Large intestine (tissue), 3 donors: ENCODE measurements around the gene DAPL1. TPM values are rescaled to one million over a fixed set of nuclear protein-coding genes. Genes with fewer than 3 reads are reported as not detected.
"Not testable (repeated sequence)": the region's sequence is repeated elsewhere in the genome, so short reads cannot be mapped to it uniquely, and the experiment has no call there.

Experiments
- DNase-seq, 2 donors: peaks; one replicate each; pipeline versions ENCODE4 v3.0.0 to v3.0.0-alpha.2; 2013
- H3K27ac ChIP-seq: one replicate; pipeline ENCODE4 v1.5.1; 2013; ENCODE audit warnings: low read length
- H3K27me3 ChIP-seq: 2 replicates; pipeline ENCODE4 v1.6.1; 2013; ENCODE audit warnings: low read length; ENCODE audit not compliant: control insufficient read depth, insufficient read depth
- H3K36me3 ChIP-seq: 2 replicates; pipeline ENCODE4 v1.6.1; 2013; ENCODE audit warnings: low read length; ENCODE audit not compliant: control insufficient read depth, insufficient read depth
- H3K4me1 ChIP-seq: one replicate; pipeline ENCODE4 v1.6.1; 2013; ENCODE audit warnings: low read length; ENCODE audit not compliant: control insufficient read depth, insufficient read depth
- H3K4me3 ChIP-seq: one replicate; pipeline ENCODE4 v1.5.1; 2013; ENCODE audit warnings: low read length
- H3K9me3 ChIP-seq: one replicate; pipeline ENCODE4 v1.6.1; 2013; ENCODE audit warnings: mild to moderate bottlenecking, low read depth, low read length, moderate library complexity; ENCODE audit not compliant: control insufficient read depth
- WGBS: methylation state at CpG from one replicate; pipeline ENCODE4 v1.1.5; 2013; ENCODE audit warnings: low lambda C conversion rate; ENCODE audit not compliant: insufficient coverage; 5-methylcytosine and 5-hydroxymethylcytosine counted together
- polyA plus RNA-seq: library from polyadenylated mRNA; unstranded; fragments of 120-200 nt; gene quantifications from one replicate; pipeline ENCODE4 v1.2.1, GENCODE V29; 2013

DAPL1 gene
- polyA plus RNA-seq, 1 donor = 1.6 TPM

DNA sequence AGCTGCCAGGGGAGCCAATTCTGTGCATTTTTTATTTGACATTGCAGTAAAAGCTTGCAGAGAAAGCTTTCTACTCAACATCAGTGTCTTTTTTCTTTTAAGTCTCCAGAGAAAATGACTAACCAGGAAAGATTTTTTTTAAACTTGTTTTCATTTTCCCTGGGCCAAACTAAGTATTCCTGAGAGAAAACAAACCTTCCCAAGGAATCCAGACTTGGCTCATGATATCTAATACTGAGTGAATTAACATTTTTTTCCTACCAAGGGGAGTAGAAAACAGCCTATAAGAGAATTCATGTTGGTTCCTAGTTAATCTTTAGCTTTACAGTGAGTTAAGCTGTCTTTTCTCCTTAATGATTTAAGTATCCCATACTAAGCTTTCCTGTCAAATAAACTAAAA lies 46.7 kb downstream of the DAPL1 start:
- DNase-seq = no peak
- Histone ChIP-seq H3K27me3 (no peaks in the 10 kb centered on the region), H3K27ac (no peak overlapping the region), H3K9me3 (no peaks in the 10 kb centered on the region), H3K36me3 (no peaks in the 10 kb centered on the region), H3K4me1 (no peaks in the 10 kb centered on the region), H3K4me3 (no peak overlapping the region)

DNA sequence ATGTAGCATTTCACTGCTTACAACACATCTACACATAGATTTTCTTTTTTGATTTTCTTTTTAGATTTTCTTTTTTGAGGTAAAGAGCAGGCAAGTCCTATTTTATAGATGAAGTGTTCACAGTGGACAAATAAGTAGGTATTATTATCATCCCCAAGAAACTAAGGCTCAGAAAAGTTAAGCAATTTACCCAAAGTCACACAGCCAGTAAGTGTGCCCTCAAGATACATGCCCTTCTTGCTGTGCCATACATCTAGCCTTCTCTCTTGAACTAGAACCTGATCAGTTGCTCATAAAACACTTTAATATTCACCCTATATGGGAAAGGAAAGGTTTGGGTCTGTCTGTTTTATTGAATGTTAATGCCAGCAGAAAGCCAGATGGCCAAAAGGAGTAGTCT lies 50.3 kb downstream of the DAPL1 start:
- Histone ChIP-seq H3K4me1 (no peaks in the 10 kb centered on the region), H3K27me3 (no peaks in the 10 kb centered on the region), H3K4me3 (no peak overlapping the region), H3K36me3 (no peaks in the 10 kb centered on the region), H3K9me3 (no peaks in the 10 kb centered on the region), H3K27ac (no peak overlapping the region)
- no peak for DNase-seq

DNA sequence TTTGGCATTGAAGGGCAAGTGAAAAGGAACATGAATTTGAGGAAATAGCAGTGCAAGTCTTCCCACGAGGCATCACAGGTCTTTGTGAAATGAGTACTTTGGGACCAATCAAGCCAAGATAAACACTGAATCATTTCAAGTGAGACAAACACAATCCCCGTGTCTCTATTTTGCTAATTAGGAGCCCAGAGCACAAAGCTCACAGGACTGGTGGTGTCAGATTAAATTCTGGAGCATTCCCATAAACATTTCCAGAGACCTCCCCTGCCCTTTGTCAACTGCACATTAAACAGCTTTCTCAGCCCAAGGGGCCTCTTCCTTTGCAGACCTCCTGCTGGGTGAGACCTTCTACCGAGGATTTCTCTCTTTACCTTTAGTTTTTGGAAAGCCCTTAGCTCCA lies 50.7 kb downstream of the DAPL1 start:
- DNase-seq = no peak
- Histone ChIP-seq H3K27ac (no peak overlapping the region), H3K27me3 (no peaks in the 10 kb centered on the region), H3K36me3 (no peaks in the 10 kb centered on the region), H3K9me3 (no peaks in the 10 kb centered on the region), H3K4me3 (no peak overlapping the region), H3K4me1 (no peaks in the 10 kb centered on the region)
- no CpG with 5 or more reads among the region's 3 CpGs for WGBS

DNA sequence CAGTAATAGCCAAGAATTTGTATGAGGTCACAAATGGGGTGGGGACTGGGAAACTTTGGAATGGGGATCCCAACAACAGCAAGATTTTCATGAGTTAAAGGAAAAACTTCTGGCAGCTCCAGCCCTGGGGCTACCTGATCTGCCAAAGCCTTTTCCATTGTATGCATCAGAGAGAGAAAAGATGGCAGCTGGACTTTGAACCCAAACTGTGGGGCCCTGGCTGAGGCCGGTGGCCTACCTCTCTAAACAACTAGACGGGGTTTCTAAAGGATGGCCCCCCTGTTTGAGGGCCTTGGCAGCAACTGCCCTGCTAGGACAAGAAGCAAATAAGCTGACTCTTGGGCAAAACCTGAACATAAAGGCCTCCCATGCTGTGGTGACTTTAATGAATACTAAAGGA lies 52.4 kb downstream of the DAPL1 start:
- WGBS = no CpG with 5 or more reads among the region's 2 CpGs
- not testable (repeated sequence) for H3K4me3 ChIP-seq, H3K36me3 ChIP-seq, H3K9me3 ChIP-seq, DNase-seq, H3K4me1 ChIP-seq, H3K27ac ChIP-seq, H3K27me3 ChIP-seq

DNA sequence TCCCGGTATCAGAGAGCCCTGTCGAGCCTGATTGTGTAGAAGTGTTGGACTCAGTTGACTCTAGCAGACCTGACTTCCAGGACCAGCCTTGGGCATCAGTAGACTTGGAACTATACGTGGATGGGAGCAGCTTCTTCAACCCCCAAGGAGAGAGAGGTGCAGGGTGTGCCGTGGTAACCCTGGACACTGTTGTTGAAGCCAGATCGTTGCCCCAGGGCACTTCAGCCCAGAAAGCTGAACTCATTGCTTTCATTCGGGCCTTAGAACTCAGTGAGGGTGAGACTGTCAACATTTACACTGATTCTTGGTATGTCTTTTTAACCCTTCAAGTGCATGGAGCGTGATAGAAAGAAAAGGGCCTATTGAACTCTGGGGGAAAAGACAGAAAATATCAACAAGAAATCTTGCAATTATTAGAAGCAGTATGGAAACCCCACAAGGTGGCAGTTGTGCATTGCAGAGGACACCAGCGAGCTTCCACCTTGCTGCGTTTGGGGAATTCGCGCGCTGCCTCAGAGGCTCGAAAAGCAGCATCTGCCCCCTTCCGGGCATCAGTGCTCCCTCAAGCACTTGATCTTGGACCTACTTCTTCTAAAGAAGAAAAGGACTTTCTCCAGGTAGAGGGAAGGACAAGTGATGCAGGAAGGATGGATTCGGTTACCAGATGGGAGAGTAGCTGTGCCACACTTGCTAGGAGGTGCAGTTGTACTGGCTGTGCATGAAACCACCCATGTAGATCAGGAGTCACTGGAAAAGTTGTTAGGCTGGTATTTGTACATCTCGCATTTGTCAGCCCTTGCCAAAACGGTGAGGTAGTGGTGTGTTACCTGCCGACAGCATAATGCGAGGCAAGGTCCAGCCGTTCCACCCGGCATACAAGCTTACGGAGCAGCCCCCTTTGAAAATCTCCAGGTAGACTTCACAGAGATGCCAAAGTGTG lies 53.2 kb downstream of the DAPL1 start:
- WGBS = 100% methylated on average over 1 of the region's 22 CpGs
- not testable (repeated sequence) for H3K36me3 ChIP-seq, H3K4me1 ChIP-seq, H3K9me3 ChIP-seq, H3K27me3 ChIP-seq, H3K27ac ChIP-seq, H3K4me3 ChIP-seq, DNase-seq

DNA sequence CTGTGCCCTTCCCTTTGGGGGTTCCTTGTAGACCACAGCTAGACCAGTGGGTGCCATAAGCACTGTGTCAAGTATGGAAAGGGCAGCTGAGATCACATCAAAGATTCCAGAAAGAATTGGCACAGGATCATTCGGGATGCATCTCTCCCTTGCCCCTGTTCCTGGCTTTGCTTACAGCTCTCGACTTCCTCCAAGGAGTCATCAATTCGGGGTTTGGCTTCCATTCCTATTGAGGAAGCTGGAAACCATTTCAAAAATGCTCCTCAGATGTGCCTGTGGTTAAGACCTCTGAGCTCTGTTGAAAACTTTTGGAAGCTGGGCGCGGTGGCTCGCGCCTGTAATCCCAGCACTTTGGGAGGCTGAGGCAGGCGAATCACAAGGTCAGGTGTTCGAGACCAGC lies 65.1 kb downstream of the DAPL1 start:
- not testable (repeated sequence) for H3K9me3 ChIP-seq, H3K36me3 ChIP-seq, H3K4me1 ChIP-seq, H3K4me3 ChIP-seq, H3K27ac ChIP-seq, DNase-seq, H3K27me3 ChIP-seq
- WGBS = no CpG with 5 or more reads among the region's 9 CpGs

DNA sequence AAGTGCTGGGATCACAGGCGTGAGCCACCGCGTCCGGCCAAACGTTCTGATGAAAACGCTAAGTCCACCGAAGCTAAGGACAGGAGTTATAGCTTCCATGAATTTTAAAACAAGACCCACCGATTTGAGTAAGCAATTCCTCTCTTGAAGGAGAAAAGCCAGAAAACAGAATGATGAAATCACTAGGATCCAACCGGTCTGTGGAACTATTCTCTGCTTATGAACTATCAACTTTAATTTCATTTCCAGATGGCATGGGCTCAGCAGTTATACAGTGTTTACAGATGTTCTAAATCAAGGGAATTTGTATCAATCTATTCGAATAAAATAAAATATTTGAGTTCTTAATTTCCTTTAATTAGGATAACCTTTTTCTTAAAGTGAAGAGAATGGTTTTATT lies 66.5 kb downstream of the DAPL1 start:
- not testable (repeated sequence) for H3K27ac ChIP-seq, H3K9me3 ChIP-seq, H3K27me3 ChIP-seq, DNase-seq, H3K4me1 ChIP-seq, H3K4me3 ChIP-seq, H3K36me3 ChIP-seq
- 100% methylated on average over 6 of the region's 10 CpGs for WGBS

DNA sequence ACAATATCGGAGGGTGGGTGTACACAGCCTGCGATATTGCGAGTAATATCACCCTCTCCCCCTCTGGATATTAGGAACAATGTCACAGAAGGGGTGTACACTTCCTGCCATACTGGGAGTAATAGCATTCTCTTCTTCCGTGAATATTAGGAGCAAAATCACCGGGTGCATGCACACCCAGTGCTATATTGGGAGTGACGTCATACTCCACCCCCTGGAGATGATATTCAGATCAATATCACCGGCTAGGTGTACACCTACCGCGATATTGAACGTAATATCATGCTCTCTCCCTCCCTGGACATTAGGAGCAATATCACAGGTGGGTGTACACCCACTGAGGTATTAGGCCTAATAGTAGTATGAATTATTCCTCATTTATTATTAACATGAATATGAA lies 70.4 kb downstream of the DAPL1 start:
- H3K4me3 ChIP-seq, H3K27ac ChIP-seq, H3K36me3 ChIP-seq, H3K27me3 ChIP-seq, DNase-seq, H3K9me3 ChIP-seq, H3K4me1 ChIP-seq: not testable (repeated sequence)
- WGBS = no CpG with 5 or more reads among the region's 10 CpGs

Other genes starting within 250 kb of the DAPL1 start
- gene TANC1, start 173.3 kb downstream of the DAPL1 start, polyA plus RNA-seq = 22.6 TPM